IPS-NIHi7 (cell line): ENCODE results near the gene CFAP100.
A peak's percentile ranks its signal among the peaks of the same experiment; 100 is the strongest.

Source experiments
- DNase-seq: peaks from one replicate; pipeline ENCODE4 v3.0.0; 2012; ENCODE audit warnings: mixed read lengths; ENCODE audit errors: extremely low spot score

CFAP100 gene

DNA sequence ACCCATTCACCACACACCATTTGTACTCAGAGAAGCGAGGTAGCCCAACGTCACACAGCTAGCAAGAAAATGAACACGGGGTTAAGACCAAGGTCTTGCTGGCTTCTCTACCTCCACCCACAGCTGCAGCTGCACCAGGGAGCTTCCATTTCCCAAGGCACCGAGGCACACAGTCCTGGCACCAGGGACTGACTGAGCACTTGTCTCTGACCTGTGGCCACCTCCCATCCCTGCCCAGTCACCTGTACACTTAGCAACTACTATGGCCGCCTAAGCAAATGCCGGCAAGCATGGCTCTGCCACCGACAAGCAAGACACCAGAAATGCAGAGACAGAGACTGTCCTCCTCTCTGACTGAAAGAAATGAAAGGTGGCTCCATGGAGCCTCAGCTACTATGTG is 65.7 kb downstream of the CFAP100 start:
- DNase-seq, result no peak

DNA sequence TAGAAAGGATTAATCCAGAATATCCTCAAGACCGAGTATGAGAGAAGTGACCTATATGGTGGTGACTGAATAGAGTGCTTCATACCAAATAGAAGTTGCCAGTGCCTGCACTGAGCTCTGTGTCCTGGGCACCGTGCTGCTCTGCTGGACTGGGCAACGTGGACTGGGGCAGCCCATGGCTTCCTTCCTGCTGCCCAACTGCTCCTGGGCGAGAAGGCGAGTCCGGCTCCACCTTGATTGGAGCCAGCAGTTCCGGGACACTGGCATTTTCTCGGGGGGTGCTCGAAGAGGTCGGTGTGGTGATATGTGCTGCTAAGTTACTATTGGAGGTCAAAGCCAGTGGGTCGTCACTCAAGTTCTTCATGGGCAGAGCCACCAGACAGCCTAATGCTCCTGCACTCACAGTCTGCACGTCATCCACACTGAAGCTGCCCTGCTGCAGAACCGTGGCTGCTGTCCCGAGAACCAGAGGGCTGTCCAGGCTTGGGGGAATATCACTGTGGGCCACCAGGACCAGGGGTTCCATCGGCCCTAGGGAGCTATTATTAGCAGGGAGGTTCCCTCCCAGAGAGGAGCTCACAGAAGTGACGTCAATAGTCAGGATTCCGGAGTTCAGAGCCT is 66.9 kb downstream of the CFAP100 start:
- no peak for DNase-seq

DNA sequence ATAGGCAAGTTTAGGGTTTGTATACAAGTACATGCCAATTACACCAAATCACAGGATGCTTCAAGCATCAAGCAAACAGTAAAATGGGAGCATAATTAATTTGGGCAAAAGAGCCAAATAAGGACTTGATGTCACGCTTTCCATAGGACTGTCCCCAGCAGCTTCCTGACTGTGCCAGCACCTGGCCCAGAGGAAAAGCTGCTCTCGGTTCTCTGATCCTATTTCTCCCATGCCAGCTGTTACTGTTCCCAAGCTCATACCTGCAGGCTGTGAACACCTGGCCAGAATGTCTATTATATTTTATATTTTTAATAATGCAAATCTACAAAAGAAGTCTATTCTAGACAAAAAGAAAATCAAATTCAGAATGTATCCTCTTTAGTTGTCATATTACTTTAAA is 68.8 kb downstream of the CFAP100 start:
- DNase-seq, result no peak

GRCh38 chr3:126464093-126464492 is 69.4 kb downstream of the CFAP100 start:
- no peak for DNase-seq

DNA sequence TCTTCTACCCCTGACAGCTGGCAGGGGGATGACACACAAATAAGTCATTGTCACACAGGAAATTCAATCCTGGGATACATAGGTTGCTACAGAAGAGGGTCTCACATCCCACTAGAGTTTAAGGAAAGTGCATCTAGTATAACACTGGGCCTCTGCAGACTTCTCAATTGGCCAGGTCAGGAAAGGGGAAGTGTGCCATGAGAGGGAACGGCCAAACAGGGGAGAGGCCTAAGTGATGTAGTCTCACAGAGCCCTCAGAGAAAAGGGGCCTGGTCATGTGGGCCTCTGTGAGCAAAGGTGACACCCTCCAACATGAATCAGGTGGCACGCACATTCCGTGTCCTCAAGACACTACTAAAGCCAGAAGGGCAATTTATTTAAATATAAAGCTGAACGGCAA is 69.8 kb downstream of the CFAP100 start:
- no peak for DNase-seq

DNA sequence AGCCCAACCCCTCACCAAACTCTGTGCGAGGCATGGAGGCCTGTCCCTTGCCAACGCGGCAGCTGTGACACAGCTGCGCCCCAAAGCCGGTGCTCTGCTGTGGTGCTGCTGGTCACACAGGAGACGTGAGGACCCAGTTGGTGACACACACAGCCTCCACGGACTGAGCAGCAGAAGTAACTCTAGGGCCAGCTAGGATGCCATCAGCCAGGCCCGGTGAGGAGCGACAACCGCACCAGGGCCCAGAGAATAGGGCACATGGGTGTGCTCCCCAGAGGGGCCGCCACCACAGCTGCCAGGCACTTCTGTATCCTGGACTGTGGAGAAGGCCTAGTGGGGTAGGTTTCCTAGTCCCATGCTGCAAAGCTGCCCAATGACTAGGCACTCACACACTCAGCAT is 70.3 kb downstream of the CFAP100 start:
- no peak for DNase-seq

DNA sequence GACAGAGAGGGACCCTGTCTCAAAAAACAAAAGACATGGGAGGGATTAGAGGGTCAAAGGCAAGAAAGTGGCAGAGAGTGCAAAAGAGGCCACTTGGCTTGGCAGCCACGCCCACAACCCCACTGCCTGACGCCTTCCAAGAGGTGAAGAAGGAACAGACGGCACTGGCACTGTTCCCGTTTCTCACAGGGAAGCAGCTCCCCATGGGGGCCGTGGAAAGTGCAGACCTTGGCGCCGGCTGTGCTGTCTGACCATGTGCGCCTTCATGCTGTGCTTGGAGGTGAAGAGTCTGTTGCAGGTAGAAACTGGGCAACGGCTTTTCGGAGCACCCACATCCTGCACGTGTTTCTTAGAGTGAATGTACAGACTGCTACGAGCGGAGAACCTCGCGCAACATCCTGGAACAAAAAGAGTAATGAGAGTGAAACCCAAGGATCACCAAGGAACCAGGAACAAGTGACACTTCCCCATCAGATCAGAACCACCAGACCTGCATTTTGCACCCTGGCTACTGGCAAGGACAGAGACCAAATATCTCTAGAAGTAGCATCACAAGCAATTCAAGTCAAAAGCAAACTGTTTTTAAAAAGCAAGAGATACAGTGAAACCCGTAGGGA is 71.3 kb downstream of the CFAP100 start:
- DNase-seq, result no peak

DNA sequence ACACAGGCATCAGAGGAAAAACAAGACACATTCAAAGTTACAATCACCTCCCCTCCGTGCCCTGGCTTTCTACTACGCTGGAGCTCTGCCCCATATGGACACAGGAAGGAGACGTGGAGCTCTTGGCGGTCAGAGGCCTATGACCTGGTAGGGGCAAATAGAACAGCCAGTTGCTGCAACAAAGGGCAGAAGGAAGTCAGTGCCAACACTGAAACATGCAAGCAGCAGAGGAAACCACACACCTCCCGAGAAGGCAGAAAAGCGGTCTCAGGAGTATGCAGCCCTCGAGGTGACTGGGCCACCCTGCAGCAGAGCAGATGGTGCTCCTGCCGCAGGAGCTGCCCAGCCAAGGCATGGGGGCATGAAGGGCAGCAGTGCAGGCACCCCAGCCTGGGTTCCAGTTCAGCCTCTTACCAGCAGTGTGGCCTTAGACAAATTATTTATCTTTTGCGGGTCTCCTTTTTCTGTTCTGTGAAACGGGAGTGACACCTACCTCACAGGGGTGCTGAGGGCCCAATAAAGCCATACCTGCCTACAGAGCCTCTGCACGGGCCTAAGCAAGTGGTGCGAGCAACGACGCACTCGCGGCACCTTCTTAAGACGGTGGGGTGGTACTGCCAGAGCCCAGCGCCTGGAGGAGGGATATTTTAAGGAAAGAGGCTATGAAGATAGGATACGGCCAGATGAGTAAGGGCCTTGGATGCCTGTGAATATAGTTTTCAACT is 72.3 kb downstream of the CFAP100 start:
- no peak for DNase-seq

DNA sequence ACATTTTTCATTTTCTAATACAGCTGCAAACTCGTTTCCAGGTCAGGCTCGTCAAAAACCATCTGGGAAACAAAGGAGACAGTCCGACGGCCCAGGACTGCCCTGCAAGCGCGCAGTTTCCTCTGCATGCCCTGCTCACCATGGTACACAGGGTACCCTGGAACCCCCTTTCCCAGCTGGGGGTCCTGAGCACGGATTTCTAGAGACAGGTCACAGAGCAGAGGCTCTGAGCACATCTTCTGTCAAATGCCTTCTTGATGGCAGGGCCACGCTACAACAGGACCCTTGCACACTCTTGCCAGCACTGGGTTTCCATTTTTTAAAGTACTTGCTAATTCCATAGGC is 72.9 kb downstream of the CFAP100 start:
- no peak for DNase-seq

- no peak for DNase-seq
Measured at GRCh38 chr3:126468028-126468891, 73.6 kb downstream of the CFAP100 start.

GRCh38 chr3:126469479-126469878 is 74.8 kb downstream of the CFAP100 start:
- no peak for DNase-seq

GRCh38 chr3:126472277-126473006 is 77.7 kb downstream of the CFAP100 start:
- no peak for DNase-seq

DNA sequence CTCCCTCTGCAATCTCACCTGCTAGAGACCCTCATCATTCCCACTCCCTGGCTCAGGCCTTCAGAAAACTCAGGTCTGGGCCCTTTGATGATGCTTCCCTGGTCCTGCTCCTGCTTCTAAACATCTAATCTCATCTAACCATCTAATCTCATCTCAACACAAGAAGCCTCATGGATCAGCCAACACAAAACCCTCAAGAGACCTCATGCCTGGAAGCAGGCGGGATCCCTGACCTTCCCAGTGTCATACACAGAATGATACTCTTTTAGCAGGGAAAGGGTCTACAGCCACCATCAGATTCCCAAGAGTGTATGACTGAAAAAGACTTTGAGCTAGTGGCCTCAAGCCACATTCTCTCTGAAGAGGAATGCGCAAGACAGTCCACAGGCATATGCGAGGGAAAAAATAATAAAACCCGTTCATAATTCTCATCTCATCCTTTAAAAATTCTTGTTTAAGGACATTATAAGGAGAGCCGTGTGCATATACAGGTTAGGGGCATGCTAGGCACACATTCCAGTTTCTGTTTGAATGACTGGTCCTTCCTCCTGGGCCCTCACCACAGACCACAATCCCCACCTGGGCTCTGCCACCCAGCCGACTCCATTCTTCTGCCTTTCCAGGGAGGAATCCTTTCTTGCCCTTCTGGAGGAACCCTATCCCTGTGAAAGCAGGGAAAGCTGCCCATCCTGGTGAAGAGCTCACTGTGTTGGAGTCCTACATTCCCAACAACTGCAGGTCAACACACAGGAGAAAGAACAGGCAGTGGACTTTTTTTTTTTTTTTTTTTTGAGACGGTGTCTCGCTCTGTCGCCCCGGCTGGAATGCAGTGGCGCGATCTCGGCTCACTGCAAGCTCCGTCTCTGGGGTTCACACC is 78.8 kb downstream of the CFAP100 start:
- DNase-seq, result no peak

GRCh38 chr3:126474498-126475412 is 80.0 kb downstream of the CFAP100 start:
- DNase-seq, result peak; percentile 37

- peak; percentile 100 for DNase-seq
Measured at GRCh38 chr3:126475413-126476114, 80.9 kb downstream of the CFAP100 start, which contains the start of gene ZXDC. ZXDC (minus strand) TSS chr3:126475891; CDS start chr3:126475865, 26 bp downstream.

DNA sequence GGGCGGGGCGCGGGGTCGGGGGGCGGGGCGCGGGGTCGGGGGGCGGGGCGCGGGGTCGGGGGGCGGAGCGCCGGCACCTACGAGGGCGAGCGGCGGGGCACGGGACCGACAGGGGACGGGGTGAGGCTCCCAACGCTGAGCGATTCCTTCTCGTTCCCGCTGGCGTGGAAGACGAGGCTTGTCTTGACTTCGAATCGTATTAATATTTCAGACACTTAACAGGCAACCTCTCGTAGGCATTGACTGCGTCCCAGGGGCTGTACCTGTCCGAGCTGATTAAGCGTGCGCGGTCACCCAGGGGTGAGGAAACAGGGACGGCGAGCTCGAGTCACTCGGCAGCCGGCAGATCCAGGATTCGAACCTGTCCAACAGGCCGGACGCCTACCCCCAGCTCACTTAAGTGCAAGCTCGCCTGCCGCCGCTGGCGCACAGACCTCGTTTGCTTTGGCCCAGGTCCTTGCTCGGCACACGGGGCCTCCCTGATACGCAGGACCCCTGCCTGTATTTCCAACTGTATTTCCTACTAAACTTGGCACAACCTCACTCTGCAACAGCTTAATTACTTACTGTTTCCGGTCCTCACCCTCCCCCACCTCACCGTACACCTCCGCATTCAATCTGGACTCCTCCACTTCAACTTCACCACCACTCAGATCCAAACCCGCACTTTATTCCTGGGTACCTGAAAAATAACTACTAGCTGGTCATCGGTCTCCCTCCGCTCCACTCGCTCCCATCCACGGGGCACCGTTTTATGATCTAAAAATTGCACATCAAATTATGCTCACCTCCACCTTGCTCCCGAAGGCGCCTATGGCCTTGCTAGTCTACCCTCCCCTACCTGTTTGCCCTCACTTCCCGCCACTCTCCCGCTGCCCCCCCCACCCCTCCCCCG is 81.7 kb downstream of the CFAP100 start:
- peak; percentile 37 for DNase-seq

- peak; percentile 43 for DNase-seq
Measured at GRCh38 chr3:126477061-126477380, 82.3 kb downstream of the CFAP100 start.
